Activated CD4-positive, alpha-beta memory T cell treated with anti-CD3 and anti-CD28 coated beads, Interleukin-2, amount 10 ng/mL, durations not matched to agents 7 days and 5 days (primary cell): ENCODE measurements around the gene WT1. TPM values are rescaled to one million over a fixed set of nuclear protein-coding genes. Genes with fewer than 3 reads are reported as not detected.
"Not testable (repeated sequence)": the region's sequence is repeated elsewhere in the genome, so short reads cannot be mapped to it uniquely, and the experiment has no call there.

Experiments used
- CTCF ChIA-PET: fragments of 350-600 bp; sonication (Branson Sonifier 250); formaldehyde crosslinking; loops from one replicate; lab custom pipeline; 2021; ENCODE audit warnings: antibody characterized with exemption, inconsistent platforms; lab: Charles Lee
- POLR2A ChIA-PET: fragments of 350-600 bp; sonication (Branson Sonifier 250); formaldehyde crosslinking; loops from one replicate; lab custom pipeline; 2021; ENCODE audit warnings: antibody characterized with exemption; lab: Charles Lee
- DNase-seq: peaks from one replicate; pipeline ENCODE4 v3.0.0-alpha.2; 2020
- H3K27ac Mint-ChIP-seq: one replicate; pipeline ENCODE4 v1.8.0; 2021; ENCODE audit warnings: mild to moderate bottlenecking, mixed read lengths
- H3K27me3 Mint-ChIP-seq: one replicate; pipeline ENCODE4 v1.8.0; 2021; ENCODE audit warnings: mixed read lengths
- H3K36me3 Mint-ChIP-seq: one replicate; pipeline ENCODE4 v1.8.0; 2021; ENCODE audit warnings: low read depth, mixed read lengths
- H3K4me1 Mint-ChIP-seq: one replicate; pipeline ENCODE4 v1.8.0; 2021; ENCODE audit warnings: mixed read lengths
- H3K4me3 Mint-ChIP-seq: one replicate; pipeline ENCODE4 v1.8.0; 2021; ENCODE audit warnings: mild to moderate bottlenecking, mixed read lengths
- H3K9me3 Mint-ChIP-seq: one replicate; pipeline ENCODE4 v1.8.0; 2021; ENCODE audit warnings: mixed read lengths
- total RNA-seq, 2 experiments: library from RNA; stranded (reverse); gene quantifications; one replicate each; pipeline ENCODE4 v1.2.3, GENCODE V29; 2021

The WT1 gene
- total RNA-seq, result not detected

DNA sequence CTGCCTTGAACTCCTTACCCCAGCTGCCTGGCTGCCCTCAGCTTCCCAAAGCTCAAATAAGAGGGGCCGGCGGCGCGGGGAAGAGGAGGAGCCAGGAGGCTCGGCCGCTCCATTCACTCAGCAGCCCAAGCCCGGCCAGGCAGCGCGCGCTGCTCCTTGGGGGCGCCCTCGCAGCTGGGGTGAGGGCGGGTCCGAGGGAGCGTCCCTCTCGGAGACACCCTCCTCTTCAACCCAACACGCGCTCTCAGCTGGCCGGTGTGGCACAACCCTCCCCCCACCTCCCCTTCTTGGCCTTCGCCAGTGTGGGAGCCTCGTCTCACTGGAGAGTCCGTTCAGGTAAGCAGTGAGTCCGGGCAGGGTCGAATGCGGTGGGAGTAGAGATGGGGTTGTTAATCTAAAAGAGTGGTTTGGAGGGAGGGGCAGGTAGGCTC, at the start of gene WT1:
Gene WT1 (minus strand): TSS at position 29 of the 431 bp plus-strand sequence.
- Mint-ChIP-seq H3K36me3 (no peaks in the 10 kb centered on the region), H3K4me3 (peak within 1 kb of the TSS; percentile 17), H3K27ac (no peak within 1 kb of the TSS), H3K4me1 (peaks cover 35% of the 10 kb centered on the region), H3K9me3 (no peaks in the 10 kb centered on the region), H3K27me3 (peaks cover 85% of the 10 kb centered on the region)
- POLR2A ChIA-PET, result no interaction called here
- CTCF ChIA-PET, result no interaction called here
- no peak for DNase-seq

DNA sequence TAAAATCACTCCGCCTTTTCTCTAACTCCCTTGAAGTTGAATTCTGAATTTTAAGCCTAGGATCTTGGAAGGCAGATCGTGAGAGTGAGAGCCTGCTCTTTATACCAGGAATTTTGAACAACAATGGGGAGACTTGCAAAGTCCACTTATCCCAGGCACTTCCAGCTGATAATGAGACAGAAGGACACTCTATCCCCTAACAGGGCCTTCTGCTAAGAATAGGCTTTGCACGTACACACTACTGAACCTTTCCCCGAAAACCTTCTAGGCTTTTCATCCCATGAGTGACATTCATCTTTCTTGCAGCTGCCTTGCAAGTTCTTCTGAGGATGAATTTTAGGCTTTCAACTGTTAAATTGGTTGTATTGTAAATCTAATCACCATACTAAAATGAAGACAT, 44.0 kb upstream of the WT1 start:
- DNase-seq, result no peak
- Mint-ChIP-seq H3K4me1 (no peaks in the 10 kb centered on the region), H3K36me3 (no peaks in the 10 kb centered on the region), H3K27me3 (peaks cover 6% of the 10 kb centered on the region), H3K27ac (no peak overlapping the region), H3K9me3 (no peaks in the 10 kb centered on the region), H3K4me3 (no peak overlapping the region)
- ChIA-PET POLR2A (no interaction called here), CTCF (no interaction called here)

DNA sequence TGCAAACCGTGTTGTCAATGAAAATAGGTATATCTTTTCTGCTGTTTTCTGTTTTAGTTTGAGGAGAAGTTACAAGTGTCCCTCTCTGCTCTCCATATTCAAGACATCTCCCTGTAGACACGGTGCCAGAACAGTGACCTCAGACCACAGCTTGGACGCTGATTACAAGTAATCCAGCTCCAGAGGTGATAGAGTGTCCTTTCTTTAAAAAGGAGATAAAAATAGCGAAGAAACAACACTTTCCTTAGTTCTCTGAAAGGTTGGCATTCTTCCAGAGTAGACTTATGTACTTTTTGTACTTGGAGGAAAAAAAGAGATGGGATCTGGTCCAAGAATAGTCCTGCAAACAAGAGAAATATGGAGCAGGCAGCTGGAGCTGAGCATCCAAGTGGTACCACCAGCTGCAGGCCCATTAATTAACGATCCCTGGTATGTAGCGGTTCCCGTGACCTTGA, 43.0 kb upstream of the WT1 start:
- ChIA-PET POLR2A (no interaction called here), CTCF (no interaction called here)
- Mint-ChIP-seq H3K36me3 (no peaks in the 10 kb centered on the region), H3K27me3 (peaks cover 6% of the 10 kb centered on the region), H3K4me1 (no peaks in the 10 kb centered on the region), H3K4me3 (no peak overlapping the region), H3K27ac (no peak overlapping the region), H3K9me3 (no peaks in the 10 kb centered on the region)
- DNase-seq, result no peak

DNA sequence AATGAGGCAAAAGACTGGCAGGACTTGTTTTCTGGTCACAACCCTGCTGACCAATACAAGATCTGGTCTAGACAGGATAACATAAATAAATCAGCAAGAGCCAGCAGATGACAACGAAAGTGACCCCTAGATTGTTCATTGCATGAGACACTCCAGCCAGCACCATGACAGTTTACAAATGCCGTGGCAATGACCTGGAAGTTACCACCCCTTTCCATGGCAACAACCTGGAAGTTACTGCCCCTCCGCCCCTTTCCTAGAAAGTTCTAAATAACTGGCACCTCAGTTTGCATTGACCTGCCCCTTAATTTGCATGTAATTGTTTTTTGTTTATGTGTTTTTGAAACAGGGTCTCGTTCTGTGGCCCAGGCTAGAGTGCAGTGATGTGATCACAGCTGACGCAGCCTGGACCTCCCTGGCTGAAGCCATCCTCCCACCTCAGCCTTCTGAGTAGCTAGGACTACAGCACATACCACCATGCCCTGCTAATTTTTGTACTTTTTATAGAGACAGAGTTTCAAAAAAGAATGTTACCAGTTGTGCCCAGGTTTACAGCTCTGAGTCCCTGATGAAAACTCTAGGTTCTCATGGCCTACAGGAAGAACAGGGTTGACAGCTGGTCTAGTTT, 38.1 kb upstream of the WT1 start:
- no peak for DNase-seq
- Mint-ChIP-seq H3K4me3 (no peak overlapping the region), H3K4me1 (no peaks in the 10 kb centered on the region), H3K27ac (no peak overlapping the region), H3K9me3 (no peaks in the 10 kb centered on the region), H3K27me3 (peaks cover 4% of the 10 kb centered on the region), H3K36me3 (no peaks in the 10 kb centered on the region)
- ChIA-PET POLR2A (no interaction called here), CTCF (no interaction called here)

DNA sequence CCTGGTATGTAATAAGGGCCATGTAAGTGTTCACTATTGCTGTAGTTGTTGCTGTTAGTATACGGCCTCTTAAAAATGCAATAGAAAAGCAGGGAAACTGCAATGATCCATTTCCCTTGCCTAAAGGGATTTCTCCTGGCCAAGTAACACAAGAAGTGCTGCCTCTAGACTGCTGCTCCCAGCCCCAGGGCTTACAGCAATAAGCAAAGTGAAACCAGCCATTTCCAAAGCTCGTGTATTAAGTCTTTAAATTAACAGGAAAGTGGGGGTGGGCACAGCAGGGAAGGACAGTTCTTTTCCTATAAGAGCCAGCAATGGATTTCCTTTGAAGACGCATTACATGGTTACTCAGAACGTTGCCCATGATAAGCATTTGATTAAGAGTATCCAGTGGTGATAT, 36.9 kb upstream of the WT1 start:
- peaks cover 2% of the 10 kb centered on the region for H3K27me3 Mint-ChIP-seq
- H3K36me3 Mint-ChIP-seq, result no peaks in the 10 kb centered on the region
- ChIA-PET POLR2A (no interaction called here), CTCF (no interaction called here)
- no peak for DNase-seq
- H3K27ac Mint-ChIP-seq, result no peak overlapping the region
- no peak overlapping the region for H3K4me3 Mint-ChIP-seq
- no peaks in the 10 kb centered on the region for H3K4me1 Mint-ChIP-seq
- H3K9me3 Mint-ChIP-seq, result no peaks in the 10 kb centered on the region

DNA sequence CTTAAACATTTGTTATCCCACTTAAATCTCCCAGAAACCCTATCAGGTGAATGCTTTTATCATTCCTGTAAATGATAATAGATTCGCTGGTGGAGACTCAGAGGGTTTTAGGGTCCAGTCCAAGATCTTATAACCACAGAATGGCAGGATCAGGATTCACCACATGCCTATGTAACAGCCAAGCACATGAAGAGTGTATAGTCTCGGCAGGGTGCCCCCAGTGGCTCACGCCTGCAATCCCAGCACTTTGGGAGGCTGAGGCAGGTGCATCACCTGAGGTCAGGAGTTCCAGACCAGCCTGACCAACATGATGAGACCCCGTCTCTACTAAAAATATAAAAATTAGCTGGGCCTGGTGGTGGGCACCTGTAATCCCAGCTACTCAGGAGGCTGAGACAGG, 36.2 kb upstream of the WT1 start:
- DNase-seq, POLR2A ChIA-PET, H3K9me3 Mint-ChIP-seq, H3K27ac Mint-ChIP-seq, H3K27me3 Mint-ChIP-seq, H3K36me3 Mint-ChIP-seq, H3K4me3 Mint-ChIP-seq, H3K4me1 Mint-ChIP-seq, CTCF ChIA-PET: not testable (repeated sequence)

DNA sequence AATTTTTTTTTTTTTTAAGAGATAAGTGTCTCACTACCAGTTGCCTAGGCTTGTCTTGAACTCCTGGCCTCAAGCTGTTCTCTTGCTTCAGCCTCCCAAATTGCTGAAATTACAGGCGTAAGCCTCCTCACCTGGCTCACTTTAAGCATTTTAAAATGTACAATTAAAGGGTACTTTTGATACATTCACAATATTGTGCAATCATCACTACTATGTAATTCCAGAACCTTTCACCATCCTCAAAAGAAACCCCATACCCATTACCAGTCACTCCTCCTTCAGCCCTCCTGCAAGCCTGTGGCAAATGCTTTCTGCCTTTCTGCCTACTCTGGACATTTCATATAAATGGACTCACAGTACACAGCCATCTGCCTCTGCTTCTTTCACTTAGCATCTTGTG, 34.5 kb upstream of the WT1 start:
- Mint-ChIP-seq H3K4me3 (no peak overlapping the region), H3K36me3 (no peaks in the 10 kb centered on the region), H3K27me3 (peaks cover 11% of the 10 kb centered on the region), H3K4me1 (no peaks in the 10 kb centered on the region), H3K9me3 (no peaks in the 10 kb centered on the region), H3K27ac (no peak overlapping the region)
- ChIA-PET CTCF (no interaction called here), POLR2A (no interaction called here)
- no peak for DNase-seq

DNA sequence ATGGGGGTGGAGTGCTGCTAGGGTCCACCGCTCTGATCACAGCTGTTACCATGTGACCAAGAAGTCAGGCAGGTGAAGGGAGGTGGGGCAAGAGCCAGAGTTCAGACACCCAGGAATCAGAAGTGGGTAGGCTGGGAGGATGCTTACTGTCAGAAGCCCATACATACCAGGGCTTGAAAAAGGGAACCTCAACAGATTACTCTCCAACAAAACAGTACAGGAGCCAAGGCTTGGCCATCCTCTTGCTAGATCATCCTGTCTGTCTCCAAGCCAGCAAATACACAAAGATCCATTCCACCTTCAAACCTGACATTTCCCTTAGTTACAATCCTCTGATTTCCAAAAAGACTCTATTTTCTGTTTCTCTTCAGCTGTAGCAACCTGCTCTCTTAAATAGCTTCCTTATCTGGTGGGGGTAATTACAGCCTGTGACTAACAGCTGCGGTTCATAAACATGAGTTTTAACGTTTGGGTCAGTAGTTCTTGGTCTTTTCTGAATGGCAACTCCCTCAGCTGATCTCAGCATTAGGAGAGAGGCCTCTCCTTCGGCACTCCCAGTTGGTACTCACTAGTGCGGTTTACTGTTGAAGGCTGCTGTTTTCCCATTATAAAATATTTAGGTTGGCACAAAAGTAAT, 31.1 kb upstream of the WT1 start:
- DNase-seq, result no peak
- H3K9me3 Mint-ChIP-seq, result no peaks in the 10 kb centered on the region
- H3K4me3 Mint-ChIP-seq, result no peak overlapping the region
- peaks cover 11% of the 10 kb centered on the region for H3K27me3 Mint-ChIP-seq
- CTCF ChIA-PET, result no interaction called here
- no peaks in the 10 kb centered on the region for H3K36me3 Mint-ChIP-seq
- no peaks in the 10 kb centered on the region for H3K4me1 Mint-ChIP-seq
- no peak overlapping the region for H3K27ac Mint-ChIP-seq
- POLR2A ChIA-PET, result no interaction called here

DNA sequence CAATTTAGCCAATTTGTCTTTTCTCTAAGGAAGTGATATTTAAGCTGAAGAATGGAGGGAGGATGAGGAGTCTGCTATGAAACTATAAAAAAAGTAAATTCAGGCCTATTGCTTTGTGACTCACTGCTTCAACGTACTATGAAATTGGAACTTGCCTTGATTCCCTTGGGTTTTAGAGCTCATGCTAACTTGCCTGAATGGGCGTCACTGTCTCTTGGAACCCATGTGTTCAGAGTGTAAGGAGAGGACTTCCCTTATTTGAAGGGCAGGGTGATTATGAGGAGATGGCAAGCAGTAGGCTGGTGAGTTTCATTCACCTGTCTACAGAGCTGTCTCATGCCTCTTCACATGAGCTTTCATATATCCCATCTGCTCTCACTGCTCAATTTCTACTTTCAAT, 28.7 kb upstream of the WT1 start:
- Mint-ChIP-seq H3K9me3 (no peaks in the 10 kb centered on the region), H3K27ac (no peak overlapping the region), H3K4me3 (no peak overlapping the region), H3K36me3 (no peaks in the 10 kb centered on the region), H3K4me1 (no peaks in the 10 kb centered on the region), H3K27me3 (peaks cover 11% of the 10 kb centered on the region)
- POLR2A ChIA-PET, result no interaction called here
- CTCF ChIA-PET, result no interaction called here
- DNase-seq, result no peak

DNA sequence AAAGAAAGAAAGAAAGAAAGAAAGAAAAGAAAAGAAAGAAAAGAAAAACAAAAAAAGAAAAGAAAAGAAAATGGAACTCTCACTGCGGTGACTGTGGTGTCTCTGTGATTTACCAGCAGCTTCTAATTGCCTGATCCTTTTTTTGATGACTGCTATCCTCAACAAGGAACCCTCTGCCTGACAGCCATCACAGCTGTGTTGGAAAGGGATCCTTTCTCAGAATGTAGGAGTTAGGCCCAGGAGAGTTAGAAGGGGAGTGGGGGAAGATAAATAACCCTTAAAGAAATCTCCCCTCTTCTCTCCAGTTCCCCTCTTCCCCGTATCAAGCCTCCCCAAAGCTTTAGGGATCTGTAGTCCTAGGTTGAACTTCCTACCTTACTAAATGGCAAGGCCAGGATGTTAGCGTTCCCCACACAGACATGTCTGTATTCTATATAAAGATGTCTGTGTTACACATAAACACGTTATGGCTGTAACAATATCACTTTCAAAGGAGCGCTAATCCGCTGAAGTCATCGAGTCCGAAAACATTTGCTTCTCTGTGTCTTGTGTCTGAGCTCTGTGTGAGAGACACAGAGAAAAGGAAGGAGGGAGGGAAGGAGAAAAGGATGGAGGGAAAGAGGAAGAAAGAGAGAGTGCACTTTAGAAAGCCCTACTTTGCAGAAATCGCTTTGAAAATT, 26.8 kb upstream of the WT1 start:
- no peak for DNase-seq
- no peaks in the 10 kb centered on the region for H3K4me1 Mint-ChIP-seq
- H3K27me3 Mint-ChIP-seq, result peaks cover 8% of the 10 kb centered on the region
- ChIA-PET CTCF (no interaction called here), POLR2A (no interaction called here)
- no peaks in the 10 kb centered on the region for H3K9me3 Mint-ChIP-seq
- H3K4me3 Mint-ChIP-seq, result no peak overlapping the region
- H3K27ac Mint-ChIP-seq, result no peak overlapping the region
- no peaks in the 10 kb centered on the region for H3K36me3 Mint-ChIP-seq

DNA sequence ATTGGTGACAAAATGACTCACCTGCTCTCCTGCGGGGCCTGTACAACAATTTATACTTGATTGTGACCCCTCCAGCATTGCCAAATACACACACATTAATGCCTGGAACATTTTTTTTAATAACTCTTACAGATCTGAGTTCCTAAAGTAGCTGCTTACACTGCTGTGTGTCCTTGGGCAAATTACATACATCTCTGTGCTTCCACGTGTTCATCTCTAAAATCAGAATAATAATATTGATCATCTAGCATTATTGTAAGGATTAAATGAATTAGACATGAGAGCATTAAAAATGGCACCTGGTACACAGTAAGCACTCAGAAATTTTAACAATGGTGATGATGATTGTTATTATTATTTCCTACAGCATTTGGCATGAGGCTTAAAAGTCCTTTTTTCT, 21.5 kb upstream of the WT1 start:
- H3K9me3 Mint-ChIP-seq, result no peaks in the 10 kb centered on the region

DNA sequence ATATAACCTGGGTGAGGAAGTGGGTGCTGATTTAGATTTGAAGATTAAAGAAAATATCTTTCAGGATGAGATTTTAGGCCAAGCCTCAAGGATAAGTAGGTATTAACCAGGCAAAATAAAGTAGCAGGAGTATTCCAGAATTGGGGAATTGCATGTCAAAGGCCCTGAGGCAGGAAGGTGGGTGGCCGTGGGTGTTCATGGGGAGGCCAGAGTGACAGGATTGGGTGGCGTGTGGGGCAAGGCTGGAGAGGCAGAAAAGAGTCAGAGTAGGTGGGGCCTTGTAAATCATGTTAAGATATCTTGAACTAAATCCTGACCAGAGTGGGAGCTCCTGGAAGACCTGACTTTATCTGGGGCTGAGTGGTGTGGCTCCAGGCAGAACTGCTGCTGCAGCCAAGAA, 19.7 kb upstream of the WT1 start:
- ChIA-PET POLR2A (no interaction called here), CTCF (no interaction called here)
- H3K27ac Mint-ChIP-seq, result no peak overlapping the region
- no peak overlapping the region for H3K4me3 Mint-ChIP-seq
- no peaks in the 10 kb centered on the region for H3K4me1 Mint-ChIP-seq
- no peaks in the 10 kb centered on the region for H3K9me3 Mint-ChIP-seq
- DNase-seq, result no peak
- peaks cover 3% of the 10 kb centered on the region for H3K27me3 Mint-ChIP-seq
- H3K36me3 Mint-ChIP-seq, result no peaks in the 10 kb centered on the region

More for the DNA sequence above, 21.5 kb upstream of the WT1 start:
- no peaks in the 10 kb centered on the region for H3K27me3 Mint-ChIP-seq
- POLR2A ChIA-PET, result no interaction called here
- CTCF ChIA-PET, result no interaction called here
- H3K4me1 Mint-ChIP-seq, result no peaks in the 10 kb centered on the region
- no peaks in the 10 kb centered on the region for H3K36me3 Mint-ChIP-seq
- no peak overlapping the region for H3K4me3 Mint-ChIP-seq
- no peak overlapping the region for H3K27ac Mint-ChIP-seq
- DNase-seq, result no peak

DNA sequence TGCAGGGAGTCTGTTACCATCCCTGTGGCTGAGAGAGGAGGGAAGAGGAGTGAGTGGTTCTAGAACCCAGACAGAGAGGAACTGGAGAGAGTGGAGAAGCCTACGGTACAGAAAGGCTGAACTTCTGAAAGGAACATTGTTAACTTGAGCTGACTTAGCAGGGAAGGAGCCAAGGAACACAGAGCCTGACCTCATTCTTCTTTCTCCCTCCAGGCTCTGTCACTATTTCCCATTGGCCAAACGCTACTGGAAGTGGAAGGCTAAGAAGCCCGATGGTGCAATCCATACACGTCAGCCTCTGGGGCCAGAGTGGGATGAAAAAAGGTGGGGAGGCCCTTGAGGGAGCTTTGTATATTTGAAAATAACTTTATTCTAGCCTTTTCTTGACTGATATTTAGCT, 16.5 kb upstream of the WT1 start:
- H3K27me3 Mint-ChIP-seq, result peaks cover 13% of the 10 kb centered on the region
- no peaks in the 10 kb centered on the region for H3K4me1 Mint-ChIP-seq
- POLR2A ChIA-PET, result no interaction called here
- H3K4me3 Mint-ChIP-seq, result no peak overlapping the region
- CTCF ChIA-PET, result no interaction called here
- DNase-seq, result no peak
- no peaks in the 10 kb centered on the region for H3K9me3 Mint-ChIP-seq
- H3K36me3 Mint-ChIP-seq, result no peaks in the 10 kb centered on the region
- no peak overlapping the region for H3K27ac Mint-ChIP-seq

DNA sequence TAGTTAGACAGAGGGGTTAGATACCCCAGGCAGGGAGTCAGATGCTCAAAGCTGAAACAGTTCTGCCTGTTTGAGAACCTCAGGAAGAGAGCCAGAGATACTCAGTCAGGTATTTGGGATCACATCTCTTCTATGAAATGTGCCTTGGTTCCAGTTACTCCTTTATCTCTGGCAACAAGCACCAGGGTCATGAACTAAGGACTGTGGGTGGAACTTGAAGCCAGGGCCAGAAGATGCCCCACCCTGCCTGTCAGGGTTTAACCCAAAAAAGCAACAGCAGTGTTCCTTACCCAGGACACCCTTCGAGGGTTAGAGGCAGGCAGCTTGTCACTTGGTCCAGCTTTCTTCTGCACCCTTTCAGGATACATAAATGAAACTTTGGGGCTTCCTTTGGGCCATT, 15.0 kb upstream of the WT1 start:
- H3K36me3 Mint-ChIP-seq, result no peaks in the 10 kb centered on the region
- H3K9me3 Mint-ChIP-seq, result no peaks in the 10 kb centered on the region
- ChIA-PET CTCF (no interaction called here), POLR2A (no interaction called here)
- DNase-seq, result no peak
- H3K4me1 Mint-ChIP-seq, result no peaks in the 10 kb centered on the region
- H3K27me3 Mint-ChIP-seq, result peaks cover 13% of the 10 kb centered on the region
- H3K27ac Mint-ChIP-seq, result no peak overlapping the region
- H3K4me3 Mint-ChIP-seq, result no peak overlapping the region
